HG03520 (cell line): ENCODE data around the gene TIGAR.

Source experiments
- ATAC-seq: cut with Tn5 transposase; IDR thresholded peaks from one replicate; pipeline ENCODE4 v1.9.1; 2021; ENCODE audit warnings: mild to moderate bottlenecking, moderate library complexity; ENCODE audit not compliant: unreplicated experiment

TIGAR gene, protein sequence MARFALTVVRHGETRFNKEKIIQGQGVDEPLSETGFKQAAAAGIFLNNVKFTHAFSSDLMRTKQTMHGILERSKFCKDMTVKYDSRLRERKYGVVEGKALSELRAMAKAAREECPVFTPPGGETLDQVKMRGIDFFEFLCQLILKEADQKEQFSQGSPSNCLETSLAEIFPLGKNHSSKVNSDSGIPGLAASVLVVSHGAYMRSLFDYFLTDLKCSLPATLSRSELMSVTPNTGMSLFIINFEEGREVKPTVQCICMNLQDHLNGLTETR

DNA sequence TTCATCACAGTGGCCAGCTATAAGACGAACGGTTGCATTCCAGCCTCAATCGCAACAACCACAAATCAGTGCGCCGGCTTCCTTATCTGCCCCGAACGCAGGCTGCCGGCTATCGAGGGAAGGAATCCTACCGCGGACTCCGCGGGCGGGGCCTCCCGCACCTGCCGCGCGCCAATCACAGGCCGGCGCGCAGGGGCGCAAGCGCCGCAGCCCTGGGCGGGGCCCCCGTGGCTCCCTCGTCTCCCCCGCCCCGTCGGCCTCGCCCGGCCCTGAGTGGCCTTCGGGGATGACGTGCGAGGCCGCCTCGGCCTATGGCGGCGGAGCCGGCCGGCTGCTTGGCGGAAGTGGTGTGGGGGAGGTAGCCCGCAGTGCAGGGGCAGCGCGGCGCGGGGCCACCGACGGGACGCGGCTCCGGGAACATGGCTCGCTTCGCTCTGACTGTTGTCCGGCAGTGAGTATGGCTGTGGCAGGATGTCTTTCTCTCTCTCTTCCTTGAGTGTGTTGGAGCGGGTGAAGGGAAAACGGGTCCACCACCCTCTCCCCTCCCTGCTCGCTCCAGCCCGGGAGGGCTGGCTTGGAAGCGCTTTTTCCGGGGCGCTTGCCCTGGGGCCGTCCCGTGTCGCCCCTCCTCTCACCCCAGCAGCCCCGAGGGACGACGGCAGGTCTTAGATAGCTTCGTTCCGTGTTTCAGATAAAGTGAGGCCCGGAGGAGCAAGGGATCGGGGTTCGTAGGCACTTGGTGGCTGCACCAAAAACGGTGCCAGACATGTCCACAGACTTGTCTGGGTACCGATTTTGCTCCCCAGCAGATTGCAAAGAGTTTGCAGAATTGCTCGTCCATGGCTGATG is at the start of gene TIGAR:
TSS of gene TIGAR (plus strand) at position 361 of the 849 bp plus-strand sequence. CDS start at position 420, 59 bp downstream.
- peak; percentile 96 for ATAC-seq

DNA sequence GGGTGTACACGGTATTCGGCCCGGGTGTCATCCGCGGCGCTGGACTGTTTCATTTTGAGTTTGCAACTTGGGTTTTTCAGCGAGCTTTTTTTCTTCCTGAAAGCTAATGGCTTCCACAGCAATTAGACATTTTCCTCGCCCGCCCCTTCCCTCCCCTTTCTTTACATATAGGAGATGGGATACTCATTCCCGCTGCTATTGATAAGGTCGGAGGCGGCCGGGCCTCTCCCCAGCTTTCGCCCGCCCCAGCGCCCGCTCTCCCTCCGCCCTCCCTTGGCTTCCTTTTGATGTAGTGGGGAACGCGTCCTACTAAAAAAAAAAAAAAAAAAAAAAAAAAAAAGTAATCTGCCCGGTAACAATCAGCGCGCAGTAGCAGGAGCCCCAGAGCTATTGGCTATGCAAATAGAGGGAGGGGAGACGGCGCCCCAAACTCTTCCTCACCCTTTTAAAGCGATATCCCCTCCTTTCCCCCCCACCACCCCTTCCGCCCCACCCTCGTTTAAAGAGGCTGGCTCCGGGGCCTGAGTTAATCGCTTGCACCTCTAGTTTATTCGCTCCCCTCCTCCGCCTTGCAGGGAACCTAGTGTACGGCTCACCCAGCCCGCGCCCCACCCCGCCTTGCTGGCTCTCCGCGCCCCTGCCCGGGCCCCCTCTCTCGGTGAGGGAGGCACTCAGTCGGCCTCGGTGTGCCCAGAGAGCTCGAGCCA is 49.1 kb upstream of the TIGAR start:
- ATAC-seq = peak; percentile 42

DNA sequence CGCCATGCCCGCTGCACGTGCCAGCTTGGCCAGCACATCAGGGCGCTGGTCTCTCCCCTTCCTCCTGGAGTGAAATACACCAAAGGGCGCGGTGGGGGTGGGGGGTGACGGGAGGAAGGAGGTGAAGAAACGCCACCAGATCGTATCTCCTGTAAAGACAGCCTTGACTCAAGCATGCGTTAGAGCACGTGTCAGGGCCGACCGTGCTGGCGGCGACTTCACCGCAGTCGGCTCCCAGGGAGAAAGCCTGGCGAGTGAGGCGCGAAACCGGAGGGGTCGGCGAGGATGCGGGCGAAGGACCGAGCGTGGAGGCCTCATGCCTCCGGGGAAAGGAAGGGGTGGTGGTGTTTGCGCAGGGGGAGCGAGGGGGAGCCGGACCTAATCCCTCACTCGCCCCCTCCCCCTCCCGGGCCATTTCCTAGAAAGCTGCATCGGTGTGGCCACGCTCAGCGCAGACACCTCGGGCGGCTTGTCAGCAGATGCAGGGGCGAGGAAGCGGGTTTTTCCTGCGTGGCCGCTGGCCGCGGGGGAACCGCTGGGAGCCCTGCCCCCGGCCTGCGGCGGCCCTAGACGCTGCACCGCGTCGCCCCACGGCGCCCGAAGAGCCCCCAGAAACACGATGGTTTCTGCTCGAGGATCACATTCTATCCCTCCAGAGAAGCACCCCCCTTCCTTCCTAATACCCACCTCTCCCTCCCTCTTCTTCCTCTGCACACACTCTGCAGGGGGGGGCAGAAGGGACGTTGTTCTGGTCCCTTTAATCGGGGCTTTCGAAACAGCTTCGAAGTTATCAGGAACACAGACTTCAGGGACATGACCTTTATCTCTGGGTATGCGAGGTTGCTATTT is 48.4 kb upstream of the TIGAR start:
- ATAC-seq = no peak

DNA sequence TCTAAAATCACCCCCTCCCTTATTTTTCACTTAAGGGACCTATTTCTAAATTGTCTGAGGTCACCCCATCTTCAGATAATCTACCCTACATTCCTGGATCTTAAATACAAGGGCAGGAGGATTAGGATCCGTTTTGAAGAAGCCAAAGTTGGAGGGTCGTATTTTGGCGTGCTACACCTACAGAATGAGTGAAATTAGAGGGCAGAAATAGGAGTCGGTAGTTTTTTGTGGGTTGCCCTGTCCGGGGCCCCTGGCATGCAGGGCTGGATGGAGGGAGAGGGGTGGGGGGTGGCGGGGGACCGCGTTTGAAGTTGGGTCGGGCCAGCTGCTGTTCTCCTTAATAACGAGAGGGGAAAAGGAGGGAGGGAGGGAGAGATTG is 47.8 kb upstream of the TIGAR start:
- ATAC-seq = no peak

DNA sequence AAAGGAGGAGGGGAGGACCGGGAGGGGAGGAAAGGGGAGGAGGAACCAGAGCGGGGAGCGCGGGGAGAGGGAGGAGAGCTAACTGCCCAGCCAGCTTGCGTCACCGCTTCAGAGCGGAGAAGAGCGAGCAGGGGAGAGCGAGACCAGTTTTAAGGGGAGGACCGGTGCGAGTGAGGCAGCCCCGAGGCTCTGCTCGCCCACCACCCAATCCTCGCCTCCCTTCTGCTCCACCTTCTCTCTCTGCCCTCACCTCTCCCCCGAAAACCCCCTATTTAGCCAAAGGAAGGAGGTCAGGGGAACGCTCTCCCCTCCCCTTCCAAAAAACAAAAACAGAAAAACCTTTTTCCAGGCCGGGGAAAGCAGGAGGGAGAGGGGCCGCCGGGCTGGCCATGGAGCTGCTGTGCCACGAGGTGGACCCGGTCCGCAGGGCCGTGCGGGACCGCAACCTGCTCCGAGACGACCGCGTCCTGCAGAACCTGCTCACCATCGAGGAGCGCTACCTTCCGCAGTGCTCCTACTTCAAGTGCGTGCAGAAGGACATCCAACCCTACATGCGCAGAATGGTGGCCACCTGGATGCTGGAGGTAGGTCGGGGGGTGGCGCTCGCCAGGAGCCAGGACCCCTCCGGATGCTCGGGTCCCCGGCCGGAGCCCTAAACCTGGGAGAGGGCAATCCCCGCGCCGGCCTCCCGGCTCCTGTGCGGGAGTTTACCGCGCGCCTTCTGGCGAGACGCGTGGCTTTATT is 47.2 kb upstream of the TIGAR start, which contains the start of gene CCND2:
TSS of gene CCND2 (plus strand) at position 111 of the 744 bp plus-strand sequence. CDS start at position 390, 279 bp downstream.
- ATAC-seq = no peak

DNA sequence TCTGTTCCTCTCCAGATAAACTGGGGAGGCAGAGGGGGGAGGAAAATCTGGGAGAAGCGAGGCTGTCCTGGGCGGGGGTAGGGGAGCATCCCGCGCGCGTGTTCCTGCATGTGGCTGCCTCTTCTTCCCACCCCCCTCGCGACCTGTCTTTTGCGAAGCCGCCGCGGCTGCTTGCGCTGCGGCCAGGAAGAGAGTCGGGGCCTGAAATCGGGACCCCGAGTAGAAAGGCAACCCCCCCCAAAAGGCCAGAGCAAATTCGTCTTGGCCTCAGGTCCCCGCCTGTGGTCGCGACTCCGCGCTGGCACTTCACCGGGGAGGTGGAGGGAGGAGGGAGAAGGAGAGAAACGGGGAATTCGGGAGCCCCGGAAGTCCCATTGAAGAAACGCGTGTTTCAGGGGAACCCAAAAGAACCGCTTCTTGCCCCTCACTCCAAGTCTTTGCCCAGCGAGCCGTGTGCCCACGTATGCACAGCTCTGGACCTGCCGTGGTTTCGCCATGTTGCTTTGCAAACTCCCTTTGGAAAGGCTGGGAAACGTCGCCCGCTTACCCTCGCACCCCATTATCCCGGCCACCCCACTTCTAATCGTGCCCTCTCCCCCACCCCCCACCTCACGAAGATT is 46.5 kb upstream of the TIGAR start:
- no peak for ATAC-seq

DNA sequence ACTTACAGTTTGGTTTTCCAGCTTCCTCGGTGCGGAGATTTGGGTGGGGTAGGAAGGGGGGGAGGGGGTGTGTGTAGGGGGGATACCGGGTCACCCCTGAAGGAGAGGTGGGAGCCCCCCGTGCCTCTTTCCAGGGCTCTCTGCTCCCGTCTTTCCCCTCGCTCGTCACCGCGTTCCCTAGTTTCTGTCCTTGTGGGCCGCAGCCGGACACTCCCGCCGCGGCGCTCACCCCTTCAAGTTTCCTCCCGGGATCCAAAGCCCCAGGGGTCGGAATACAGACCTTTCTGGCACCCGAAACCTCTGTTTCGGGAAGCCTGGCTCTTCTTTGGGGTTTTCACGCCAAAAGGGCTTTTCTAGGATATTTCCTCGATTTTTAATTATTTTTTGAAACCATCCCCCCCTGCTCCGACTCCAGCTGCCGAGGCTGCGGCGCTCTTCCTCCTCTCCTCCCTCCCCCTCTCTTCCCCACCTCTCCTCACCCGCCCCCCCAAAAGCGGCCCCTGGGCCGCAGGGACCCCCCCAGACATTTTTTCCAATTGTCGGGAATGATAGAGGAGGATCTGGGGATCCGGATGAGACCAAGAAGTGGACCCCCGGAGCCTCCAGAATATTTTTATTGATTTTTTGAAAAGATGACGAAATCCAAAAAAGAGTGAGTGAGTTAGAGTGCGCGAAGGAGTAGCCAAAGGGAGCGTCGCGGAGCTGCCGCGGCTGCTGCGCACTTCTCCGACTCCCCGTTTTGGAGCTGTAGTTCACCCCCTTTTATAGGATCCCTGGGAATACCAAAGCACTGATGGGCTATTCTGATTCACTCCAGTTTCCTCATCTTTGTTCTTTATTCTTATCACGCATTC is 45.8 kb upstream of the TIGAR start:
- no peak for ATAC-seq

DNA sequence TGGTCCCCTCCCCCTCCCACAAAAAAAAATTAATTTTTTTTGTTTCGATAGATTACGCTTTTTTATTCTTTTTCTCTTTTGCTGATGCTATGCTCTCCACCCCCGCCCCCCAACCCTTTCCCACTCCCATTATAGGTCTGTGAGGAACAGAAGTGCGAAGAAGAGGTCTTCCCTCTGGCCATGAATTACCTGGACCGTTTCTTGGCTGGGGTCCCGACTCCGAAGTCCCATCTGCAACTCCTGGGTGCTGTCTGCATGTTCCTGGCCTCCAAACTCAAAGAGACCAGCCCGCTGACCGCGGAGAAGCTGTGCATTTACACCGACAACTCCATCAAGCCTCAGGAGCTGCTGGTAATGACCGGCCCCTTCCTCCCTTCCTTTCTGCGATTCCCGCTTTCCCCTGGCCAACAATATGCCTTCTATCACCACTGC is 45.1 kb upstream of the TIGAR start:
- no peak for ATAC-seq

DNA sequence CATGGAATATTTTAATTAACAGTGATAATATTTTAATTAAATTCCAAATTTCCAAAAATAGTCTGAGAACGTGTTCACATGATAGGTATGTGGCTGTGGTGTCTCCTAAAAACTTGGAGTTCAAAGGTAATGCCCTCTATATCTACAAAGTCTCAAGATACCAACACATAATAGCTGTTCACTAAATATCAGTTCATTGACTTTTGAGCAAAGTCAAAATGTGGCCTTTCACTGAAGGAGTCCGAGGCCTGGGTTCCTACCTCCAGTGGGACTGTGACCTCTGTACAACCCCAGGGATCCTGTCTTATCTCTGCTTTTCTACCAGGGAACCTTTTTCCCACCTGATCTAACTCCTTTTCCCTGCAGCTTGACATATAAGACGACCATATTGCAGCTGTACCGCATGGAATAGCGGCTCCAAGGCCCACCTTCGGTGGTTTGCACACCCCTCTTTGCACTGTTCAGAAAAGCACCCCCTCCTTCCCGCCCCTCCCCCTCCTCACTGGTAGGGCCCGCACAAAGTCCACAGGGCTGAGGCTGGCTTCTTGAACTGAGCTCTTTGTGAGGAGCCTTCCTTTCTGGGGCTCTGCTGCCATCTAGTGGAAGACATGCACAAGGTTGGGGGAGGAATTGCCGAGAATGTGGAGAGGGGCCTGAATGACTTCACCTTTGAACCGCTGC is 44.3 kb upstream of the TIGAR start:
- no peak for ATAC-seq

DNA sequence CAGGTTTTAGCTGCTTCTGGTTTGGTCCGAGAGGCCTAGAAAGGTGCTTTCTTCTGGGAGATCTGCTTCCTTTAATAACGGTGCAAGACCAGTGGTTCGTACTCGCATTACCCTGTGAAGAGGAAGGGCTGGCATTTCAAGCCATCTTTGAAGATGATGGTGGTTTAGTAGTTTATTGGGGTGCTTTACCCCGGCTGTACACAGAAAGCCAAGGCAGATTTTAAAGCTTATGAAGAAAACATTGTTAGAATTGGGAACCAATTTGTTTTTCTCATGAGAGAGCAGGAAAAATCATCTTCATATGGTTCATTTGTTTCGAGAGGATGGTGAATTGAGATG is 43.8 kb upstream of the TIGAR start:
- no peak for ATAC-seq

DNA sequence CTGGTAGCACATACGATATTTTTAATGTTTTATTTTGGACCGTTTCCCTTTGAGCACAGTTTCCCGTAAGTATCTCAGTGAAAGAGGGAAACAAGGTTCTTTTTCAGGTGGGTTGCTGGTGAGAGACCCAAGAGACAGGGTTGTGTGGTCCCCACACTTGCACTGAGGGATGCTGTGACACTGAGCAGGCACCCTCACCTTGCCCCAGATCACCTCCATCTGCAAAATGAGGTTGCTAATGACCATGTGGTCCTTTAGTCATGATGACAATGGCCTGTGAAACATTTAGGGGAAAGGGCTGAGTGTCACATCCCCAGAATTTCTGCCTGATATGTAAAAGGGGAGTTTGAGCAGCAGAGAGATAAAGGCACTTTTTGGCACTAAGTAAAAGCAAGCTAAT is 43.2 kb upstream of the TIGAR start:
- ATAC-seq = no peak

DNA sequence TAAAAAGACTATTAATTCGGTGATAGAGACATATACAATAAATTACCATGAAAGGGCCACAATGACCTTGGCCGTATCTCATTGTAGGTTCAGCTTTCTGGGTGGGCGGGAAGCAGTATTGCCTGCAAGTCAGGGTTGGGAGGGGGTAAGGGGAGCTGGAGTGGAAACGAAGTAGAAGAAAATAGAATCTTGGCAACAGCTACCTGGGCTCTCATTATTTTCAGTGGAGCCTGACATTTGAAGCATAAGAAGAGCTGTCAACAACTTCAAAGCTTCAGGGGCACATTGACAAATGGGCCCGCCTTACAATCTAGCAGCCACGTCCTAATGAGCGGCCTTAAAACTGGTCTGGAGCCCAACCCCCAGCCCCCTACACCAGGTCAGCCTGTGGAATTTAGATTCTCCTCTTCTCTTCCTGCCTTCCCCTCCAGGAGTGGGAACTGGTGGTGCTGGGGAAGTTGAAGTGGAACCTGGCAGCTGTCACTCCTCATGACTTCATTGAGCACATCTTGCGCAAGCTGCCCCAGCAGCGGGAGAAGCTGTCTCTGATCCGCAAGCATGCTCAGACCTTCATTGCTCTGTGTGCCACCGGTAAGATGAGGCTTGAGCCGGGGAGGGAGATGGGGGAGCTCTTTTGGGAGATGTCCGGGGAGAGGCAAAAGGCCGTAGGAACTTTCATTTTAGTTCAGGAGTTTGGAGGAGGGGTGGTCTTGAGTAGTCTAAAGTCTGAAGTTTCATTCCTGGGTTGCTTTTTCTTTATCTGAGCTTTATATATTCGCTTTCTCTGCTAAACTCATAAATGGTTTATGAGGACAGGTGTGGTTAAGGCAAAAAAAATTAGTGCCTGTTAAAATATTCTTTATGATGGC is 42.5 kb upstream of the TIGAR start:
- ATAC-seq = no peak

DNA sequence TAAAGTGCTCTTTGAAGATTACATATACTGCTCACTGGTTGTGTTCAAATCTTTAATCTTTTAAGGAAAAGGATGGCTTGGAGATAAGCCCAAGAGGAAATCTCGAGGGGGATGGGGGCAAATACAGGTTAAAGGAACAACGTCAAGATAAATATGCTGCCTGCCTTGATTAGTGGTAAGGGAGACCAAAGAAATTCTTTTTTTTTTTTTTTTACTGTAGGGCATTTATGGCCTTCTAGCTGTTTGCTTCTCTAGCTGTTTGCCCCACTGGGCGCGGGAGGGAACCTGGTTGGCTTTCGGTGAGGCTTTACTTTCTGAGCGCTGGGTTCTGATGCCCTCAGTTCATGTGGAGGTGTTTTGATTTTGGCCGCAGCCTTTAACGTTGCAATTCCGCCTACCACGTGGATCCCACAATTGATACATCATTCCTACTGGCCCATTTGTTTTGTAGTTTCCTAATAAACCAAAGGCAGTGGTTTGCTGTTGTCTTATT is 41.8 kb upstream of the TIGAR start:
- ATAC-seq = no peak

DNA sequence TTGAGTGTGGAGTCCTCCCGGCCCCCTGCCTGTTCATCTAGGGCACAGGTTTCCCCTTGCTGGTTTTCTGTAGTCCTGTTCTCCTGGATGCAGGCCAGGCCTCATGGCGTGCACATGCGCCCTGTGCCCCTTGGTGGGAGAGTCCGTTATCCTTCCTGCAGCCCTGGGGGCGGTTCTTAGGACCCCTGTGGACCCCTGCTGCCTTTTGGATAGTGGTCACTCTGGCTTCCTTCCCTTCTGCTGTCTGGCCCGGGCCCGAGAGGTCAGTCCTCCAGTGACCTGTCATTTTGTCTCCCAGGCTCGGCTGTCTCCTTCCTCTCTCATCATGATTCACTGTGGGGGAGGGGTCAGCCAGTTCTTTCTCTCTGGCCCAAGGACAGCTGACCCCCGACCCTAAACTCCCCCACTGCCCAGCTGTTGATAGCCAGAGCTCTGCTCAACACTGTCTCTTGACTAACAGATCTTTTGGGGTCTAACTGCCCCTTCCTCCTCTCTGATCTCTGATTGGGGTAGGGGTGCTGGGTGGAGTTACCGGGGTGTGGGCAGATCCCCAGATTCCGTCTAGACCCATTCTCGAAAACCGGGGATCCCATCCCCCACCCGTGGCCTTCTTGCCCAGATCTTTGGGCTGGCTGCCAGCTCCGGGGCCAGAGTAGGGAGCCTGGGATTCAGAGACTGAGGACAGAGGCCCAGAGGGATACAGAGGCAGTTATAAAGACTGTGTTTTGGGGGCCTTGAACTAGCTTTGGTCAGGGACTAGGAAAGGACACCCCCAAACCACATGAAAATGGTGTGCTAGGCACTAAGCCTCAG is 40.5 kb upstream of the TIGAR start:
- no peak for ATAC-seq

DNA sequence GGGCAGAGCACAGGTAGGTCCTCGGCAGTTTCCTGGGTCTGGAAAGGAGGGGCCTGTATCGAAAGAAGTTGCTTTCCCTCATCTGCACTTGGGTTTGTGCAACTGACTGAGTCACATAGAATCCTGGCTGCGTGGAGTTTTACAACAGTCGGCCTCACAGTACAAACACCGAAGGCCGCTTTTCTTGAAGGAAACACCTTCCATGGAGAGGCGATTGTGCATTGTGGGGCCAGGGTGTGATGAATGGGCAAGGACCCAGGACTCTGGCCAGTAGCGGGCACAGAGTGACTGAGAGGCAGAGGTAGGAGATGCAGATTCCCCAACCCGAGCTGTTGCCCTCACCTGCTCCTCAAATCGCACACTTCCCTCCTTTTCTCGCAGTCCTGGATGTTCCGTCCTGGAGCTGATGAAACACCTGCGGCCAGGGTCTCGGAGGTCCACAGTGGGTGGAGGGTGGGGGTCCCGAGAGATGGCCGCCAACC is 39.8 kb upstream of the TIGAR start:
- no peak for ATAC-seq
